Neural progenitor cell (in vitro differentiated cells): Measurements from ENCODE around the gene ZBTB46. TPM values are rescaled to one million over a fixed set of nuclear protein-coding genes. Genes with fewer than 3 reads are reported as not detected.

Experiments used
- DNase-seq: peaks from one replicate; pipeline ENCODE4 v3.0.0-alpha.2; 2016; ENCODE audit warnings: low spot score
- H2AFZ ChIP-seq: fragments of 200-600 bp; sonication (generic); replicated peaks from 2 replicates; pipeline ENCODE4 v1.6.1; 2016; ENCODE audit warnings: antibody characterized with exemption
- H3F3A ChIP-seq: fragments of 200-600 bp; sonication (generic); 2 replicates; pipeline ENCODE4 v1.6.1; 2016; ENCODE audit warnings: antibody characterized with exemption, low read depth
- H3K27ac ChIP-seq: fragments of 200-600 bp; sonication (generic); 2 replicates; pipeline ENCODE4 v1.5.1; 2016; ENCODE audit warnings: mild to moderate bottlenecking
- H3K27me3 ChIP-seq: fragments of 200-600 bp; sonication (generic); 2 replicates; pipeline ENCODE4 v1.6.1; 2016; ENCODE audit warnings: mild to moderate bottlenecking, moderate library complexity
- H3K36me3 ChIP-seq: fragments of 200-600 bp; sonication (generic); 2 replicates; pipeline ENCODE4 v1.5.1; 2016
- H3K4me1 ChIP-seq: fragments of 200-600 bp; sonication (generic); 2 replicates; pipeline ENCODE4 v1.6.1; 2016; ENCODE audit warnings: mixed run types
- H3K4me2 ChIP-seq: fragments of 200-600 bp; sonication (generic); 2 replicates; pipeline ENCODE4 v1.6.1; 2016
- H3K4me3 ChIP-seq: fragments of 200-600 bp; sonication (generic); 2 replicates; pipeline ENCODE4 v1.5.1; 2016
- H3K79me2 ChIP-seq: fragments of 200-600 bp; sonication (generic); 2 replicates; pipeline ENCODE4 v1.6.1; 2016; ENCODE audit warnings: low read depth
- H3K9ac ChIP-seq: fragments of 200-600 bp; sonication (generic); 2 replicates; pipeline ENCODE4 v1.6.1; 2016
- H3K9me3 ChIP-seq: fragments of 200-600 bp; sonication (generic); 2 replicates; pipeline ENCODE4 v1.5.1; 2016; ENCODE audit warnings: low read depth
- H4K20me1 ChIP-seq: fragments of 200-600 bp; sonication (generic); 2 replicates; pipeline ENCODE4 v1.6.1; 2016; ENCODE audit warnings: low read depth
- H3K27ac Mint-ChIP-seq: 3 replicates; pipeline ENCODE4 v1.8.0; 2021; ENCODE audit warnings: mixed read lengths
- H3K27me3 Mint-ChIP-seq: 2 replicates; pipeline ENCODE4 v1.8.0; 2022; ENCODE audit warnings: low read depth, mild to moderate bottlenecking, inconsistent platforms, moderate library complexity, mixed read lengths; ENCODE audit not compliant: insufficient read depth
- H3K36me3 Mint-ChIP-seq: 3 replicates; pipeline ENCODE4 v1.8.0; 2021; ENCODE audit warnings: mixed read lengths
- H3K4me1 Mint-ChIP-seq: 3 replicates; pipeline ENCODE4 v1.8.0; 2021; ENCODE audit warnings: mixed read lengths
- H3K4me3 Mint-ChIP-seq: 3 replicates; pipeline ENCODE4 v1.8.0; 2021; ENCODE audit warnings: mild to moderate bottlenecking, moderate library complexity, mixed read lengths
- H3K9me3 Mint-ChIP-seq: 3 replicates; pipeline ENCODE4 v1.8.0; 2020; ENCODE audit warnings: mixed read lengths
- EZH2 ChIP-seq: fragments of 200-600 bp; sonication (generic); IDR thresholded peaks from 2 replicates; pipeline ENCODE4 v1.6.1; 2017; ENCODE audit warnings: antibody characterized with exemption, mild to moderate bottlenecking, moderate library complexity
- EZH2phosphoT487 ChIP-seq: fragments of 200-600 bp; sonication (generic); IDR thresholded peaks from 2 replicates; pipeline ENCODE4 v1.6.1; 2017; ENCODE audit warnings: antibody characterized with exemption
- total RNA-seq: library from RNA; depleted of rRNA; stranded (reverse); fragments of >200 nt; gene quantifications from 2 replicates; pipeline ENCODE4 v1.2.3, GENCODE V29; 2015; ENCODE audit warnings: low replicate concordance
- TF ChIP-seq, protein P1 (sequence below): fragments of 200-600 bp; sonication (generic); IDR thresholded peaks from 2 replicates; pipeline ENCODE4 v1.5.1; 2017; ENCODE audit warnings: antibody characterized with exemption, mild to moderate bottlenecking

Gene ZBTB46
- total RNA-seq, 1 donor from 2014 or later: 8.1 TPM

DNA sequence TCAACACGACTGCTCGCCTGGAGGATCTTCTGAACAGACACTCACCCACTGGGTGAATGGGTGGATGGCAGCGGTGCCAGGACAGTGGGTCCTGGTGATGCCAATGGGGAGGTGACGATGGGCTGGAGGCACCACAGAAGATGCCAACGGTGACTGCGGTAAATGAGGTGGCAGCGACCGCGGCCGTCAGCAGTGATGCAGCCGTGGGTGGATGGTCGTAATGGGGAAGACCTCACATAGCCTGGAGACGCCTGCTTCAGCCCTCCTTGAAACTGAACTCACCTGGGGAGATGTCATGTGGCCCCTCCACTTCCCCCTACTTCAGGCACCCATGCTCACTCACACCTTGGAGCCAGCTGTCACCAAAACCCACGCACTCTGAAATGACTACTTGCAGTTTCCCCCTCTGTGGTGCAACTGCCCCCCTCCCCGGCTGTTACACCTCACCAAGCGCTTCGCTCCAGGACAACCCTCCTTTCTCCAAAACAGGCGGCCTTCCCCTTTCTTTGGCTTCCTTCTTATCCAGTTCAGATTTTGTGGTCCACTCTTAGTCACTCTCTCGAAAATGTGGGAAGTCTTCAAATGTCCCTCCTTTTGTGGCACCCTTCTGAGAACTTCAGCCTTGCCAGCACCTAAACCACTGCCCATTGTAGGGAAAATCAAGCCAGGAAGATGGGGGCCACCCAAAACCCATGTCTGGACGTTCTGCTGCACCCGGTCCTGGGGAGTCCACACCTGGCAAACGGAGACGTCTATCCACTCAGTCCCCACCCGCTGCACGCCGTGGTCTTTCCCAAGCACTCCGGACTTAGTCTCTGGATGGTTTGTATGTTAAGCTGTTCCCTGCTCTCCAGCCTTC lies 19.9 kb upstream of the ZBTB46 start:
- Histone ChIP-seq H3F3A (peaks cover 26% of the 10 kb centered on the region), H2AFZ (no peak overlapping the region), H3K36me3 (no peaks in the 10 kb centered on the region), H3K4me2 (no peak overlapping the region), H3K9me3 (no peaks in the 10 kb centered on the region), H3K79me2 (no peaks in the 10 kb centered on the region), H3K9ac (no peak overlapping the region), H3K27ac (no peak overlapping the region), H3K4me3 (no peak overlapping the region), H4K20me1 (no peaks in the 10 kb centered on the region), H3K27me3 (no peaks in the 10 kb centered on the region), H3K4me1 (peaks cover 44% of the 10 kb centered on the region)
- Mint-ChIP-seq H3K27me3 (no peaks in the 10 kb centered on the region), H3K9me3 (peaks cover 7% of the 10 kb centered on the region), H3K36me3 (no peaks in the 10 kb centered on the region), H3K27ac (no peak overlapping the region), H3K4me3 (no peak overlapping the region), H3K4me1 (peaks cover 3% of the 10 kb centered on the region)
- no peak for DNase-seq
- TF ChIP-seq EZH2: no peak
- TF ChIP-seq, protein P1, sequence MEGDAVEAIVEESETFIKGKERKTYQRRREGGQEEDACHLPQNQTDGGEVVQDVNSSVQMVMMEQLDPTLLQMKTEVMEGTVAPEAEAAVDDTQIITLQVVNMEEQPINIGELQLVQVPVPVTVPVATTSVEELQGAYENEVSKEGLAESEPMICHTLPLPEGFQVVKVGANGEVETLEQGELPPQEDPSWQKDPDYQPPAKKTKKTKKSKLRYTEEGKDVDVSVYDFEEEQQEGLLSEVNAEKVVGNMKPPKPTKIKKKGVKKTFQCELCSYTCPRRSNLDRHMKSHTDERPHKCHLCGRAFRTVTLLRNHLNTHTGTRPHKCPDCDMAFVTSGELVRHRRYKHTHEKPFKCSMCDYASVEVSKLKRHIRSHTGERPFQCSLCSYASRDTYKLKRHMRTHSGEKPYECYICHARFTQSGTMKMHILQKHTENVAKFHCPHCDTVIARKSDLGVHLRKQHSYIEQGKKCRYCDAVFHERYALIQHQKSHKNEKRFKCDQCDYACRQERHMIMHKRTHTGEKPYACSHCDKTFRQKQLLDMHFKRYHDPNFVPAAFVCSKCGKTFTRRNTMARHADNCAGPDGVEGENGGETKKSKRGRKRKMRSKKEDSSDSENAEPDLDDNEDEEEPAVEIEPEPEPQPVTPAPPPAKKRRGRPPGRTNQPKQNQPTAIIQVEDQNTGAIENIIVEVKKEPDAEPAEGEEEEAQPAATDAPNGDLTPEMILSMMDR: no peak
- TF ChIP-seq EZH2phosphoT487: no peak

DNA sequence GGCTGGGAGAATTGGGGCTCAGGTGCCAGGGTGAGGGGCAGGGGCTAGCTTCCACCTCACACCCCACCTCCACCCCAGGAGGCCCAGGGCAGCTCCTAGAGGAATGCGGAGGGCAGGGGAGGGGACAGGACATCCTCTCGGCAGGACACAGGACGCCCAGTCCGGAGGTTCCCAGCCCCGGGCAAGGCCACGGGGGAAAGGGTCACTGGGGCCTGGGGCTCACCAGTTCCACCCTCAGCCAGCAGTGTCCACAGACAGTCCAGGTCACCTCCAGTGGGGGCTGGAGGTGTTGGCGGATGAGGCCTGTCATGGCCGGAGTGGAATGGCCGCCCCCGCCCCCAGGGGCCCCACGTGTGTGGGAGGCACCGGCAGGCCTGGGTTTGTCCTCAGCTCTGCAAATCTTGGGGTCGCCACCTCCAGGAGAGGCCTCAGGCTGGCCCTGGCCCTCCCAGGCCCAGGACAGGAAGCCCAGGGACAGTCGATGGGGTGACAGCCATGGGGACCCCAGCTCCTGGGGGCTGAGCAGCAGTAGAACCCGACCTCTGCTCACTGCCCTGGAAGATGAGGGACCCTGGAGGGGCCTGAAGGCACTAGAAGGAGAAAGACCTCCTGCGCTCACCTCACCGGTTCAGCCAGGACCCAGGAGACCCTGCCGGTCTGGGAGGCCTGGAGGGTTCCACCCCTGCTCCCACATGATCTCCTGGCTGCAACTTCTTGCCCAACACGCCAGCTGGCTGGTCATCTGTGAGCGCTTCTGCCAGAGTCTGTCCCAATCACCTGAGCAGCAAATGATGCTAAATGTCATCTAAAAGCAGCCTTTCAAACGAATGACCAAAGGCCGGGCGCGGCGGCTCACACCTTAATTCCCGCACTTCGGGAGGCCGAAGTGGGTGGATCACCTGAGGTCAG lies 17.2 kb upstream of the ZBTB46 start:
- Histone ChIP-seq H3K9ac (no peak overlapping the region), H3K4me1 (peaks cover 23% of the 10 kb centered on the region), H3K9me3 (no peaks in the 10 kb centered on the region), H3K36me3 (no peaks in the 10 kb centered on the region), H3K27me3 (no peaks in the 10 kb centered on the region), H3F3A (peaks cover 32% of the 10 kb centered on the region), H2AFZ (peak overlapping the region; percentile 23), H3K4me3 (no peak overlapping the region), H3K27ac (no peak overlapping the region), H3K4me2 (peak overlapping the region; percentile 80), H3K79me2 (no peaks in the 10 kb centered on the region), H4K20me1 (no peaks in the 10 kb centered on the region)
- DNase-seq: no peak
- Mint-ChIP-seq H3K4me1 (peaks cover 5% of the 10 kb centered on the region), H3K9me3 (peaks cover 7% of the 10 kb centered on the region), H3K27ac (no peak overlapping the region), H3K36me3 (no peaks in the 10 kb centered on the region), H3K4me3 (peak overlapping the region; percentile 63), H3K27me3 (no peaks in the 10 kb centered on the region)
- TF ChIP-seq EZH2: no peak
- TF ChIP-seq, protein P1: no peak
- TF ChIP-seq EZH2phosphoT487: no peak

DNA sequence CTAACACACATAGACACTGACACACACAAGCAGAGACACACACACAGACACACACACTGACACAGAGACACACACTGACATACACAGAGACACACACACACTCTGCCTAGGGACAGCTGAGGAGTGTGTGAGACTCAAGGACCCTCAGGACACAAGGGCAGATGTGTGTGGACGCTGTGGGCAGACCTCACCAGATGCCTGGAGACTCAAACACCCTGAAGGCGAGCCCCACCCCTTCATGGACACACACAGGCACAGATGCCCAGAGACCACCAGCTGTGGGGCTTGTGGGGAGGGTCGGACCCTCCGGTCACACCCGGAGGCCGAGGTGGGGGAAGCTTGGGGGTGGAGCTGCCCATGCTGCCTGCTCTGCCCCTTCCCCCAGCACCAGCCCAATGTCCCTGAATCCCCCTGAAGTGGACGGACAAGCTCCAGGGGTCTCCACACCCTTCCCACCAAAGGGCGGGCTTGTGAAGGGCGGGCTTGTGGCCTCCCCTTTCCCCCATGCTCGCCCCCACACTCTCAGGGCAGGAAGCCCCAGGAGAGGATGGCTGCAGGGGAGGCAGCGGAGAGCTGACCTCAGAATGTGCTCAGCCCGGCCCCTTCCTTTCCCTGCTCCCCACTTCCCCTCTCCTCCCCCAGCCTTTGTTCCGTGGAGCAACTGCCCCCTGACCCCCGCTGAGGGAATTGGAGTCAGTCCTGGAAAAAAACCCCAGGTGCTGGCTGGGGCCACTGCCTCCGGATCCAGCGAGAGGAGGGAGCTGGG lies 16.4 kb upstream of the ZBTB46 start:
- peaks cover 5% of the 10 kb centered on the region for H3K4me1 Mint-ChIP-seq
- peak; percentile 74 for DNase-seq
- peaks cover 7% of the 10 kb centered on the region for H3K9me3 Mint-ChIP-seq
- Histone ChIP-seq H3K4me1 (peaks cover 23% of the 10 kb centered on the region), H3K9me3 (no peaks in the 10 kb centered on the region), H3K27ac (no peak overlapping the region), H3K79me2 (no peaks in the 10 kb centered on the region), H3K9ac (no peak overlapping the region), H3K4me2 (peak overlapping the region; percentile 80), H3K27me3 (no peaks in the 10 kb centered on the region), H3K36me3 (no peaks in the 10 kb centered on the region), H4K20me1 (no peaks in the 10 kb centered on the region), H3K4me3 (no peak overlapping the region), H3F3A (peaks cover 32% of the 10 kb centered on the region), H2AFZ (peak overlapping the region; percentile 23)
- no peak overlapping the region for H3K27ac Mint-ChIP-seq
- H3K27me3 Mint-ChIP-seq: no peaks in the 10 kb centered on the region
- TF ChIP-seq EZH2phosphoT487 (no peak), EZH2 (no peak)
- TF ChIP-seq, protein P1: no peak
- no peaks in the 10 kb centered on the region for H3K36me3 Mint-ChIP-seq
- no peak overlapping the region for H3K4me3 Mint-ChIP-seq
